Measurements from ENCODE around the gene GSE1.

Gene GSE1

DNA sequence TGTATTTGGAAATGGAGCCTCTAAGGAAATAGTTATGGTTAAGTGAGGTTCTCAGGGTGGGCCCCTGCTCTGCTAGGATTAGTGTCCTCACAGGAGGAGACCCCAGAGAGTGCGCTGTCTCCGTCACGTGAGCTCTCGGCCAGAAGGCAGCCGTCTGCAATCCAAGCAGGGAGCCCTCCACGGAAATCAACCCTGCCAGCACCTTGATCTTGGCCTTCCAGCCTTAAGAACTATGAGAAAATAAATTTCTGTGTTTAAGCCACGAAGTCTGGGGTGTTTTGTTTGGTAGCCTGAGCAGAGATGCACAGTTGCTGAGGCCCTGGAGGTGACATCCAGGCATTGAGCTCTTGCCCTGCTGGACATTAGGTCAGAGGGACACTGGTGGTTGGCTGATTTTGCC lies 32.4 kb upstream of the GSE1 start:
- no peak for DNase-seq (ENCODE audit: insufficient read length, low spot score)
- TF ChIP-seq POU2F2 (IDR thresholded peaks at IDR 0.05; ENCODE audit: low read depth, low read length): no peak
- TF ChIP-seq PAX5 (IDR thresholded peaks at IDR 0.05; ENCODE audit: insufficient read depth, low read length, severe bottlenecking): no peak
- FAIRE-seq: no peak

DNA sequence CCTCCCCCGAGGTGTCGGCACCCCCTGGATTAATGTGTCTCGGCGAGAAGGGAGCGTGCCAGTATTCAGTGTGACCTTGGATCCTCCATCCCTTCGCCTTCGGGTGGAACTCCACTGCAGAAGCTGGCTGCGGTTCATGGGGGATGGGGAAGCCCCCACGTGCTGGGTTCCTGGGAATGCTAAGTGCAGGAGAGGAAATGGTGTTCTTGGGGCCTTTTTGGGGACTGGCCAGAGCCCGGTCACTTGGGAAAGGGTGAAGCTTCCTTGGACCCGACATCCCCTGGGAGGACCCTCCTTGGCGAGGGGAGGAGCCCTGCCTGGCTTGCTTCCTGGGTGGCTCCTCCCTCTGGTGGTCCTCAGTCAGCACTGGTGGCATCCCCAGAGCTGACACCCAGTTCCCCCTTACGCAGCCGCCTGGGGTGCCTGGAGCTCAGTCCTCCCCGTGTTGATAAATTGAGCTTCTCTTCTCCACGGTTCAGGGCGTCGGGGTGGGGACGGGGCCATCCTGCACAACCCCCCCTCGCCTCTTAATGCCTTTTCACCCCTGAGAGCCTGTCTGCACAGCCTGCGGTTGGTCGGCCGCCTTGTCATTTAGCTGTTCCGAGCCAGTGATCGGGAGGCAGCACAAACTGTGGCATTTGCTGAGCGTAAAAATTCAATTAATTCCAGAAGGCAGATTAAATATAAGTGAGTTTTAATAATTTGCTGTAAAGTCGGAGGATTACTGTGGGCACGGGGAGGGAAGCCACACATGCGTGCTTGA lies 30.7 kb upstream of the GSE1 start:
- no peak for DNase-seq (ENCODE audit: insufficient read length, low spot score)
- FAIRE-seq: no peak
- no peak for TF ChIP-seq POU2F2 (IDR thresholded peaks at IDR 0.05; ENCODE audit: low read depth, low read length)
- no peak for TF ChIP-seq POLR2A (IDR thresholded peaks at IDR 0.05; ENCODE audit: low read depth, low read length)
- no peak for TF ChIP-seq TAF1 (IDR thresholded peaks at IDR 0.05; ENCODE audit: low read depth, low read length)
- TF ChIP-seq POLR2AphosphoS5 (IDR thresholded peaks at IDR 0.05; ENCODE audit: low read depth, low read length): no peak
- TF ChIP-seq SPI1 (IDR thresholded peaks at IDR 0.05; ENCODE audit: low read depth, low read length): no peak
- no peak for TF ChIP-seq PAX5 (IDR thresholded peaks at IDR 0.05; ENCODE audit: insufficient read depth, low read length, severe bottlenecking)

DNA sequence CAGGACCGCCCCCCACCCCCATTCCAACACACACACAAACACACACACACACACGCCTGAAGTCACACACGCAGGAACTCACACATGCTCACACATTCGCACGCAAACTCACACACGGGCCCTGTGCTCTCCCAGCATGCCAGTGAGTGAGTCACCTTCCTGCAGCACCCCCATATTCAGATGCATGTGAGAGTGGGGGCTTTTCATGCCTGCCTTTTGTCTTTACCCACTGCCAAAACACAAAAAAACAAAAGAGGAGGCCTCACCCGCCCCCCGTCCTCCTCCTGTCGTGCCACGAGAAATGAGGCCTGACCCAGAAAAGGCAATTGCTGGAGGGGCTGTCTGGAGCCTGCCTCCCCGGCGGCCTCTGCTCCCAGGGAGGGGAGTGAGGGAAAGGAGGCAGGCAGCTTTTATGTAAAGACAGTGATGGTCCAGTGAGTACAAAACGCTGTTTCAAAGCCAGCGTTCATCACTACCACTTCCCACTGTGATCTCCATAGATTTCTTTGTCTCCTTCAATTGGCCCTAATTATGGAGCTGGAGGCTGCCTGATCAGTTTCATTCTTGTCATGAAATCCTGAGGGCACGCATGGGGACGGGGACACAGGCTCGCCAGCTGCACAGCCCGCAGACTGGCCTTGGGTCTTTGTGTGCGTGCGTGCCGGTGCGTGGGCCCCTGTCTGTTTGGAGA lies 29.5 kb upstream of the GSE1 start:
- no peak for DNase-seq (ENCODE audit: insufficient read length, low spot score)
- no peak for FAIRE-seq
- TF ChIP-seq PAX5 (IDR thresholded peaks at IDR 0.05; ENCODE audit: insufficient read depth, low read length, severe bottlenecking) (no peak), TAF1 (IDR thresholded peaks at IDR 0.05; ENCODE audit: low read depth, low read length) (no peak), SPI1 (IDR thresholded peaks at IDR 0.05; ENCODE audit: low read depth, low read length) (no peak), POU2F2 (IDR thresholded peaks at IDR 0.05; ENCODE audit: low read depth, low read length) (no peak), POLR2A (IDR thresholded peaks at IDR 0.05; ENCODE audit: low read depth, low read length) (no peak), POLR2AphosphoS5 (IDR thresholded peaks at IDR 0.05; ENCODE audit: low read depth, low read length) (no peak)

DNA sequence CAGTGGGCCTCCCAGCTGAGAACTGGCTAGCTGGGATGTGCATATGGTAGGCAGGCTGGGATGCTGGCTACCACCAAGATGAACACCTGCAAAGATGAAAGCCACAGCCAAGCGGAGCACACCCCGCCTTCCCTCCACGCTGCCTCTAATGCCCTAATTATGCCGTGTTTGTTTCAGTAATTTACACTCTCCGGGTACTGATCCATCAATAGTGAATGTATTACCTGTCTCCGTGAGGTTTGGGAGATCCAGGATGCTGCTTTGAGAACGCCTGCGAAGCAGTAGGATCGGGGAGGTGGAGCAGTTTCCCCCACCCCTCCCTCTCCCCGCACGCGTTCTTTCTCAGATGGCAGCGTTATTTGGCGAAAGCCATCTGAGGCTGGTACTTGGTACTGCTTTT lies 28.9 kb upstream of the GSE1 start:
- TF ChIP-seq TAF1 (IDR thresholded peaks at IDR 0.05; ENCODE audit: low read depth, low read length) (no peak), SPI1 (IDR thresholded peaks at IDR 0.05; ENCODE audit: low read depth, low read length) (no peak), PAX5 (IDR thresholded peaks at IDR 0.05; ENCODE audit: insufficient read depth, low read length, severe bottlenecking) (no peak), POU2F2 (IDR thresholded peaks at IDR 0.05; ENCODE audit: low read depth, low read length) (no peak), POLR2AphosphoS5 (IDR thresholded peaks at IDR 0.05; ENCODE audit: low read depth, low read length) (no peak), POLR2A (IDR thresholded peaks at IDR 0.05; ENCODE audit: low read depth, low read length) (no peak)
- no peak for FAIRE-seq
- no peak for DNase-seq (ENCODE audit: insufficient read length, low spot score)

DNA sequence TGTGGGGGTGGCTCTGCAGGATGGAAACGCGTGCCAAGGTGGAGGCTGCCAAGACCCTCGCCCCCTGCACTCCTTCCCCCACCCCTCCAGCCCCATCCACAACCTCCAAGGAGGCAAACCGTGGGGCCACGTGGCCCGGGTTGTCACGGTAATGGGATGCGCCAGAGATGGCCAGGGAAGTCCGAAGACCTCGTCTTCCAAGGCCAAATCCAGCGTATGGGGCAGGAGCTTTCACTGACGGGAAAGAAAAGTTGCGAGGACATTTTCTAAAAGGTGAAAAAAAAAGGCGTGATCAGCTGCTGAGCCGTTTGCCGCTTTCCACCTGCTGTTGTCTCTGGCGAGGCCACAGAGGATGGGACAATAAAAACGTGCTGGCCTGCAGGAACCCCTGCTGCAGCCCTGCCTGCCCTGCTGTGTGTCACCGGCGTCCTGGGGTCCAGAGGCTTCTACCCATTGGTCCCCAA lies 28.3 kb upstream of the GSE1 start:
- no peak for TF ChIP-seq POU2F2 (IDR thresholded peaks at IDR 0.05; ENCODE audit: low read depth, low read length)
- FAIRE-seq (no peak), DNase-seq (ENCODE audit: insufficient read length, low spot score) (no peak)

DNA sequence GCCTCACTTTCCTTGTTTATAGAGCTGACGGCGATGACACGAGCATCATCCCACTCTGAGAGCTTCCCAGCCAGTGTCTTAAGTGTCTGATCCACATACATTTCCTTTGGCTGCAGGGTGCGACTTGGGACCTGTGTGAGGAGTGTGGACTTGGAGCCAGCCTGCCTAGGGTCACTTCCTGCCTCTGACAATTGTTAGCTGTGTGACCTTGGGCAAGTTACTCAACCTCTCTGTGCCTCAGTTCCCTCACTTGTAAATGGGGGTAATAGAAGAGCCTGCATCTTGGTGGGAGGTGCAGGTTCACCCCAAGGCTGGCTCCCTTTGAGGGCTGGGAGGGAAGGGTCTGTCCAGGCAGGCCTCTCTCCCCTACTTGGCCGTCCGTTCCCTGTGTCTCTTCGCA lies 27.4 kb upstream of the GSE1 start:
- FAIRE-seq (no peak), DNase-seq (ENCODE audit: insufficient read length, low spot score) (no peak)
- TF ChIP-seq POLR2AphosphoS5 (IDR thresholded peaks at IDR 0.05; ENCODE audit: low read depth, low read length) (no peak), POU2F2 (IDR thresholded peaks at IDR 0.05; ENCODE audit: low read depth, low read length) (no peak), TAF1 (IDR thresholded peaks at IDR 0.05; ENCODE audit: low read depth, low read length) (no peak), POLR2A (IDR thresholded peaks at IDR 0.05; ENCODE audit: low read depth, low read length) (no peak), PAX5 (IDR thresholded peaks at IDR 0.05; ENCODE audit: insufficient read depth, low read length, severe bottlenecking) (no peak)

DNA sequence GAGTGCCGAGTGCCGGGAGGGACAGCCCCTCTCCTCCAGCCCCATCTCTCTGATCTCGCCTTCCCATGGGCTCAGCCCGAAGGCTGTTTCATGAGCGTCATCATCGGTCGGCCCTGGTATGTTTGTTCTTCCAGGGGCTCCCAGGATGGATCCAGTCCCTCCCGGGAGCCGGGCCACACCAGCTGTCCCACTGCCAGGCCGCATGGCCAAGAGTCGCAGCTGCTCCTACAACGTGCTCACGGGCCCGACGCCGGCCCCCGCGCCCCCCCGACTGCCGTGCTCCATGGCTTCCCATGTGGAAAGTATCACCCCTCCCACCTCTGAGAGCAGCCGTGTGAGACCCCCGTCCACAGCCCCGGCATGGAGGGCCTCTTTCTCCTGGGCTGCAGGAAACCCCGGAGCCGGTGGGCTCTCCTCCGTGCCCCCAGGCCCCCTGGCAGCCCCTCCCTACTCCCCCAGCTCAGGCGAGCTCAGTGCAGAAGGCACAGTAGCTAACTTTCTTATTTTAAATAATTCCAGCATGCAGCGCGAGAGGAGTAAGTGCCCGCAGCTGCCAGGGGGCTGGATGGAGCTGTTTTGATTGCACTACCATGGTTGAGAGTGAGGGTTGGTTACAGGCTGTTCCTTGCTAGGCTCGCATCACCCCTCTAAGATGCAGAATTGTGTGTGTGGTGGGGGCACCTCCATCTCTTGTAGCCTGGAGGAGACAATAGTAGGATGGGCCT lies 26.6 kb upstream of the GSE1 start:
- FAIRE-seq (no peak), DNase-seq (ENCODE audit: insufficient read length, low spot score) (no peak)
- TF ChIP-seq POLR2A (IDR thresholded peaks at IDR 0.05; ENCODE audit: low read depth, low read length) (no peak), POU2F2 (IDR thresholded peaks at IDR 0.05; ENCODE audit: low read depth, low read length) (no peak), TAF1 (IDR thresholded peaks at IDR 0.05; ENCODE audit: low read depth, low read length) (no peak)

DNA sequence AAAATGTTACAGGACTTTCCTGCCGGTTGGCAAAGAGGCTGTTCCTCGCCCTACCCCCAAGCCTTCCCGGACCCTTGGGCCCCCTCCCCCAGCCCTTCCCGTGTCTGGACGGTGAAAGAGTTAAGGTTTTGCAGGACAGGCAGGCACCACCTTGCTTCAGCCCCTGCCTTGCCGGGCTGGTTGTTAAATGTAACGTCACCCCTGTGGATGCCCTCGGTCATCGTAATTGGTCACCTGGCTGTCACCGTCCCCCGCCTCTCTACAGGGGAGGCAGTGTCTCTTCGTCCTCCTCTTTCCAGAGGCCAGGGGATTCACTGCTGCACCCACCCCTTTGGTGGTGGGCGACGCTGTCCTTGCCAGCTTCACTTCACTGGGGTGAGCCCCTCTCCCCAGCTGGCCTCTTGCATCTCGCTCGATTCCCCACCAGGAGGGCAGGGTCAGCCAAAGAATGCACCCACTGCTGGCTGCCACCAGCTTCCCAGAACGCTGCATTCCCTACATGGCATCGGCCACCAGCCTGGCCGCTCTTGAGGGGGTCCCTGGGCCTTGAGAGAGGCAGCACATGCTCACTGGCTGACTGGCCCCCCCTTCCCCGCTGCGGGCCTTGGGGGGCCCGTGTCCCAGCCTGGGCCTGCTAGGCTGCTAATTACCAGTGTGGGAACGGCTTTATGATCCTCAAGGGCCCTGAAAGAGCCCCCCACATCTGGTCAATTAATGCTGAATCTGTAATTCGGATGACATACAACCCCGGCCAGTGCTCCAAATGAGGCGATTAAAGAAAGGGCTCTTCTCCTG lies 25.2 kb upstream of the GSE1 start:
- no peak for DNase-seq (ENCODE audit: insufficient read length, low spot score)
- no peak for FAIRE-seq
- TF ChIP-seq SPI1 (IDR thresholded peaks at IDR 0.05; ENCODE audit: low read depth, low read length): no peak
- no peak for TF ChIP-seq TAF1 (IDR thresholded peaks at IDR 0.05; ENCODE audit: low read depth, low read length)
- TF ChIP-seq PAX5 (IDR thresholded peaks at IDR 0.05; ENCODE audit: insufficient read depth, low read length, severe bottlenecking): no peak
- no peak for TF ChIP-seq POU2F2 (IDR thresholded peaks at IDR 0.05; ENCODE audit: low read depth, low read length)
- no peak for TF ChIP-seq POLR2AphosphoS5 (IDR thresholded peaks at IDR 0.05; ENCODE audit: low read depth, low read length)
- no peak for TF ChIP-seq POLR2A (IDR thresholded peaks at IDR 0.05; ENCODE audit: low read depth, low read length)
